Muscle layer of duodenum (tissue), 2 donors: ENCODE measurements around the gene MYO1E.

Experiments
- H3K27ac ChIP-seq: one replicate; pipeline ENCODE4 v1.7.0; 2013; ENCODE audit warnings: mild to moderate bottlenecking, low read length
- H3K27me3 ChIP-seq: one replicate; pipeline ENCODE4 v1.7.0; 2013; ENCODE audit warnings: low read depth, mild to moderate bottlenecking, control low read depth, low read length
- H3K36me3 ChIP-seq, 2 donors: one replicate each; pipeline ENCODE4 v1.7.0; 2013; ENCODE audit warnings: low read length in 2 of 2, control low read depth in 1 of 2, mild to moderate bottlenecking in 1 of 2; ENCODE audit not compliant: insufficient read depth in 2 of 2, control insufficient read depth in 1 of 2
- H3K4me1 ChIP-seq, 2 donors: one replicate each; pipeline ENCODE4 v1.7.0; 2013; ENCODE audit warnings: low read length in 2 of 2, mild to moderate bottlenecking in 2 of 2, control low read depth in 1 of 2, moderate library complexity in 1 of 2; ENCODE audit not compliant: insufficient read depth in 2 of 2, control insufficient read depth in 1 of 2
- H3K4me3 ChIP-seq, 2 donors: one replicate each; pipeline ENCODE4 v1.7.0; 2013; ENCODE audit warnings: low read length in 2 of 2, low read depth in 1 of 2, mild to moderate bottlenecking in 1 of 2
- H3K9me3 ChIP-seq, 2 donors: one replicate each; pipeline ENCODE4 v1.7.0; 2013; ENCODE audit warnings: low read length in 2 of 2, control low read depth in 1 of 2, mild to moderate bottlenecking in 1 of 2; ENCODE audit not compliant: control insufficient read depth in 1 of 2
- donor health status: healthy.

MYO1E gene

DNA sequence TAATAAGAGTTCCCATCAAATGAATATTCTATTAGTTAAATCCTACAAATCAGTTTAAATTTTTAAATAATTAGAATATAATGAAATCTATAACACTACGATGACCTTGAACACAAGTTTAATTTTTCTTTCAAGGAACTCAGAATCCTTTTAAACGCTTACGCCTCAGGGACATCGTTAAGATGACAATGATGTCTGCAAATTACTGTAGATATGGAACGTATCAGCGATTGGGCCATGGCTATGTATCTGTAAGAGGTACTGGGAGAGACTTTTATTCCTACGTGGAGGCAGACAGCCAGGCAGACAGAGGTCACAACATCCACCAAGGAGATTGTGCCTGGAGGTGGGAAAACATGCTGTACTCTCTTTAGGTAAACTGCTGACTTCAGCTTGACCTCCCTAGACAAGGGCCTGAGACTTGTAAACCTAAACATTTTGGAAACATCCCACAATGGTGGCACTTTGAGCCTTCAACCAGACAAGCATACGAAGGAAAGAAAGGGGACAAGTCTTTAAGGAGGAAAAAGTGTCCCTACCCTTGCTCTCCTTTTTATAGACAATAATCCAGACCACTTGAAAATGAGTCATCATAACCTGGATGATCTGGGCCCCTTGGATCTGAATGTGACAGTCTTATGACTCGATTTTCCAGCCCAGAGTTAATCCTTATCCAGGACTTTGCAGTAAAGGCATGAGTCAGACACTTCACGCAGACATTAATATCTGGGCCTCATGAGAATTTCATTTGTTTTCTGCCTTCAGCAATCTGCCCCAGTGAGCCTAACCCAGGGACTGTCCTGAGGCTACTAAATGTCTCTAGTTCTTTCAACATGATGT is 172.8 kb downstream of the MYO1E start:
- Histone ChIP-seq H3K4me3 (no peak overlapping the region), H3K27me3 (no peaks in the 10 kb centered on the region), H3K4me1 (no peaks in the 10 kb centered on the region), H3K36me3 (peaks cover 34 to 41% of the 10 kb centered on the region in 2 donors), H3K27ac (no peak overlapping the region), H3K9me3 (no peaks in the 10 kb centered on the region)

- H3K36me3 ChIP-seq = peaks cover 39 to 43% of the 10 kb centered on the region in 2 donors
Measured at GRCh38 chr15:59197454-59197853, 175.2 kb downstream of the MYO1E start.

GRCh38 chr15:59196416-59196815 is 176.3 kb downstream of the MYO1E start:
- Histone ChIP-seq H3K4me3 (no peak overlapping the region), H3K9me3 (no peaks in the 10 kb centered on the region), H3K27ac (no peak overlapping the region), H3K27me3 (no peaks in the 10 kb centered on the region), H3K4me1 (no peaks in the 10 kb centered on the region), H3K36me3 (peaks cover 30 to 43% of the 10 kb centered on the region in 2 donors)

More at GRCh38 chr15:59197454-59197853, 175.2 kb downstream of the MYO1E start:
- Histone ChIP-seq H3K4me1 (no peaks in the 10 kb centered on the region), H3K4me3 (no peak overlapping the region), H3K9me3 (no peaks in the 10 kb centered on the region), H3K27me3 (no peaks in the 10 kb centered on the region), H3K27ac (no peak overlapping the region)

GRCh38 chr15:59194639-59195325 is 177.9 kb downstream of the MYO1E start:
- peaks cover 25 to 52% of the 10 kb centered on the region in 2 donors for H3K36me3 ChIP-seq
- no peaks in the 10 kb centered on the region for H3K9me3 ChIP-seq
- H3K4me1 ChIP-seq = no peaks in the 10 kb centered on the region
- no peaks in the 10 kb centered on the region for H3K27me3 ChIP-seq
- H3K4me3 ChIP-seq = no peak overlapping the region
- H3K27ac ChIP-seq = no peak overlapping the region

DNA sequence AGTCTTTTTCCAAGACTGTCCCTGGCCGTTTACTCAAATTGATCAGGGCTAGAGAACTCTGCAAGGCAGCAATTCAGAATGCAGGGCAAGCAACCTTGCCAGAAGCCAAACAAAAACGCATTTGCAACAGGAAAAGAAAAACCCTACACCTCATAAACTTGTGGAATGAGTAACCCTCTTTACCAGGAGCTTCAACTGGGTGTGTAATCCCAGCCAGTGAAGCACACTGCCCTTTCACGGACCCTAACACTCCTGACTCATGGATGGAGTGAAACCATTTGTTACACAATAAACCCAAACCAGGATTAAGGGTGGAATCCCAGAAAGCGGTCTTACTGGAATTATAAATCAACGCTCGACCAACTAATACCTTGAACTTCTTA is 180.8 kb downstream of the MYO1E start:
- Histone ChIP-seq H3K36me3 (peaks cover 30 to 58% of the 10 kb centered on the region in 2 donors), H3K27ac (no peak overlapping the region), H3K27me3 (no peaks in the 10 kb centered on the region), H3K4me3 (no peak overlapping the region), H3K4me1 (no peaks in the 10 kb centered on the region), H3K9me3 (no peaks in the 10 kb centered on the region)

- Histone ChIP-seq H3K4me1 (no peaks in the 10 kb centered on the region), H3K9me3 (no peaks in the 10 kb centered on the region), H3K27me3 (no peaks in the 10 kb centered on the region), H3K36me3 (peaks cover 26 to 48% of the 10 kb centered on the region in 2 donors), H3K27ac (no peak overlapping the region), H3K4me3 (no peak overlapping the region)
Measured at GRCh38 chr15:59190291-59190690, 182.4 kb downstream of the MYO1E start.

DNA sequence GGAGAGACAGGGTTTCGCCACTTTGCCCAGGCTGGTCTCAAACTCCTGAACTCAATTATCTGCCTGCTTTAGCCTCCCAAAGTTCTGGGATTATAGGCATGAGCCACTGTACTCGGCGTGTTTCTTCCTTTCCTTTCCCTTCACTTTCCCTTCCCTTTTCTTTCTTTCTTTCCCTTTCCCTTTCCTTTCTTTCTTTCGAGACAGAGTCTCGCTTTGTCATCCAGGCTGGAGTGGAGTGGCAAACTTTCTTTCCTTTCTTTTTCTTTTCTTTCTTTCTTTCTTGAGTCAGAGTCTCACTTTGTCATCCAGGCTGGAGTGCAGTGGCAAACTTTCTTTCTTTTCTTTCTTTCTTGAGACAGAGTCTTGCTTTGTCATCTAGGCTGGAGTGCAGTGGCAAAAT is 183.4 kb downstream of the MYO1E start:
- Histone ChIP-seq H3K4me3 (no peak overlapping the region), H3K9me3 (no peaks in the 10 kb centered on the region), H3K36me3 (peaks cover 17 to 37% of the 10 kb centered on the region in 2 donors), H3K27me3 (no peaks in the 10 kb centered on the region), H3K27ac (no peak overlapping the region), H3K4me1 (no peaks in the 10 kb centered on the region)

DNA sequence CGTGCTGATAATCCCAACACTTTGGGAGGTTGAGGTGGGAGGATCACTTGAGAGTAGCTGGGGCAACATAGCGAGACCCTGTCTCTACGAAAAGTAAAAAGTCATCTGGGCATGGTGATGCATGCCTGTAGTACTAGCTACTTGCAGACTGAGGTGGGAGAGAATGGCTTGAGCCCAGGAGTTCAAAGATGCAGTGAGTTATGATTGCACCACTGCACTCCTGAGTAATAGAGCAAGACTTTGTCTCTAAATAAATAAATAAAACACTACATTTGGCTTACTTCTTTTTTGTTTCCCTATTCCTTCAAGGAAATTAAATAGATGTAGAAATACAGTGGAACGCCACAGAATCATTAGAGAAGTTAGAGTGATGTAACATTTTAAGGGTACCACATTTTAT is 186.2 kb downstream of the MYO1E start:
- Histone ChIP-seq H3K9me3 (peaks cover 0 to 4% of the 10 kb centered on the region in 2 donors), H3K27ac (no peak overlapping the region), H3K27me3 (no peaks in the 10 kb centered on the region), H3K4me3 (no peak overlapping the region), H3K36me3 (peaks cover 16 to 38% of the 10 kb centered on the region in 2 donors), H3K4me1 (no peaks in the 10 kb centered on the region)

GRCh38 chr15:59185725-59186124 is 186.9 kb downstream of the MYO1E start:
- H3K9me3 ChIP-seq = peaks cover 0 to 5% of the 10 kb centered on the region in 2 donors
- H3K27me3 ChIP-seq = no peaks in the 10 kb centered on the region
- H3K4me1 ChIP-seq = no peaks in the 10 kb centered on the region
- H3K4me3 ChIP-seq = no peak overlapping the region
- H3K36me3 ChIP-seq = peaks cover 16 to 44% of the 10 kb centered on the region in 2 donors
- no peak overlapping the region for H3K27ac ChIP-seq

DNA sequence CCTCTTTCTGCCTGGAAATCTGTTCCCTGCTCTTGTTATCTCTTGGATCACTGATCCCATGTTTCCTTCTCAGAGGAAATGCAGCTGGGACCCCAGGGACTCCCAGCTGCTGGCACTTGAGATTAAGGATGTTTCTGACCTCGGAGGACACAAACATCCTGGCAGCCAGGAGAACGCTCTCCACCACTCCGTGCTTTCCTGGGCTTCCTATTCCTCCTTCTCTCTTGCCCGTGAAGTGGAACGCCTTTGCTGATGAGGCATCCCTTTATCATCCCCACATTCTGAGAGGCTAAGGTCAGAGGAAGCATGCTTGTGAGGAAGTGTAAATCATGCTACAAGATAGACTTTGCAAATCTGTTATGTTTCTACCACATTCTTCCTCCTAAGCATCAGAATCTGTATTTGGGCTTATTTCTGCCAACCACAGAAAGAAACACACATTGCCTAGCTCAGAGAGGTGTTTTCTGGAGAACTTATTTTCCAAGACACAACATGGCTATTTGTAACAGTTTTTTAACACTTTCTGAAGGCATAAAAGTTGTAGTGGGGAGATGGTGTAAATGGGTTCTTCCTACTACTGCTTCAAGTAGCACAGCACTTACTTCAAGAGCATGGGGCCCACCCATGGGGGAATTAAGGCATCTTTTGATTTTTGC is 191.6 kb downstream of the MYO1E start:
- no peak overlapping the region for H3K27ac ChIP-seq
- peaks cover 4 to 38% of the 10 kb centered on the region in 2 donors for H3K36me3 ChIP-seq
- H3K27me3 ChIP-seq = no peaks in the 10 kb centered on the region
- H3K9me3 ChIP-seq = peaks cover 0 to 5% of the 10 kb centered on the region in 2 donors
- no peak overlapping the region for H3K4me3 ChIP-seq
- H3K4me1 ChIP-seq = no peaks in the 10 kb centered on the region

- Histone ChIP-seq H3K27ac (no peak overlapping the region), H3K9me3 (peaks cover 0 to 5% of the 10 kb centered on the region in 2 donors), H3K36me3 (peaks cover 4 to 38% of the 10 kb centered on the region in 2 donors), H3K4me1 (peaks cover 6 to 9% of the 10 kb centered on the region in 2 donors), H3K27me3 (no peaks in the 10 kb centered on the region), H3K4me3 (no peak overlapping the region)
Measured at GRCh38 chr15:59179717-59180116, 193.0 kb downstream of the MYO1E start.
